ENCODE data around the gene ARMH4. TPM values are rescaled to one million over a fixed set of nuclear protein-coding genes. Genes with fewer than 3 reads are reported as not detected.

ARMH4 gene
- polyA plus RNA-seq, 1 donor (not counting 4 experiments of a cell fraction or from before 2014, with no cell fraction given): 0.56 TPM

- peak overlapping the region; percentile 85 to 98 (median 88) for H3K4me3 ChIP-seq (ENCODE audit: control insufficient read depth in 2 of 3, extremely low read depth in 1 of 3, insufficient read depth in 2 of 3, low read depth in 1 of 3, low read length in 3 of 3)
- H3K9me3 ChIP-seq (ENCODE audit: control insufficient read depth, low read depth, low read length): no peaks in the 10 kb centered on the region
- H3K27me3 ChIP-seq (ENCODE audit: control insufficient read depth, extremely low read depth, insufficient read depth, low read length): no peaks in the 10 kb centered on the region
- H3K9ac ChIP-seq (ENCODE audit: control insufficient read depth, extremely low read depth, insufficient read depth, low read length): peak overlapping the region; percentile 90
- H3K79me2 ChIP-seq (ENCODE audit: control insufficient read depth, insufficient read depth, low read length): peaks cover 23% of the 10 kb centered on the region
- H3K4me1 ChIP-seq (ENCODE audit: control insufficient read depth, extremely low read depth, insufficient read depth, low read length): peaks cover 12% of the 10 kb centered on the region
- FAIRE-seq (no peak), DNase-seq (ENCODE audit: low read depth, low spot score) (no peak)
- dilution Hi-C loops (cut with MboI; ENCODE audit: extremely low pct_ligation_motif_present, low sequenced_read_pairs): no loop called here
- H4K20me1 ChIP-seq (ENCODE audit: control insufficient read depth, extremely low read depth, insufficient read depth, low read length): no peaks in the 10 kb centered on the region
- H3K36me3 ChIP-seq (ENCODE audit: control insufficient read depth in 2 of 2, extremely low read depth in 1 of 2, insufficient read depth in 2 of 2, low read length in 2 of 2): no peaks in the 10 kb centered on the region
- H3K4me2 ChIP-seq (ENCODE audit: control insufficient read depth, extremely low read depth, insufficient read depth, low read depth, low read length): peak overlapping the region; percentile 97
- H3K27ac ChIP-seq (ENCODE audit: control insufficient read depth, insufficient read depth, low read length): peak overlapping the region; percentile 84
- H2AFZ ChIP-seq (ENCODE audit: control insufficient read depth, low read length): peak overlapping the region; percentile 97
- no peak for TF ChIP-seq CTCF (optimal IDR thresholded peaks at IDR 0.05 in 1 of 3, IDR thresholded peaks at IDR 0.05 in 1 of 3, conservative IDR thresholded peaks at IDR 0.05 in 1 of 3; ENCODE audit: extremely low read depth in 1 of 3, insufficient read depth in 2 of 3, low read length in 3 of 3)
- H3K9me1 ChIP-seq (ENCODE audit: control insufficient read depth, extremely low read depth, insufficient read depth, low read length): peaks cover 6% of the 10 kb centered on the region
Observed at GRCh38 chr14:58200480-58200841, 48.4 kb upstream of the ARMH4 start.

- dilution Hi-C loops (cut with MboI; ENCODE audit: extremely low pct_ligation_motif_present, low sequenced_read_pairs): no loop called here
- peak; percentile 61 for FAIRE-seq
- Histone ChIP-seq H3K79me2 (ENCODE audit: control insufficient read depth, insufficient read depth, low read length) (peaks cover 23% of the 10 kb centered on the region), H2AFZ (ENCODE audit: control insufficient read depth, low read length) (peak within 1 kb of the TSS; percentile 97), H3K27me3 (ENCODE audit: control insufficient read depth, extremely low read depth, insufficient read depth, low read length) (no peaks in the 10 kb centered on the region), H4K20me1 (ENCODE audit: control insufficient read depth, extremely low read depth, insufficient read depth, low read length) (no peaks in the 10 kb centered on the region), H3K4me2 (ENCODE audit: control insufficient read depth, extremely low read depth, insufficient read depth, low read depth, low read length) (peak within 1 kb of the TSS; percentile 97), H3K9ac (ENCODE audit: control insufficient read depth, extremely low read depth, insufficient read depth, low read length) (peak within 1 kb of the TSS; percentile 90), H3K27ac (ENCODE audit: control insufficient read depth, insufficient read depth, low read length) (peak within 1 kb of the TSS; percentile 84), H3K9me1 (ENCODE audit: control insufficient read depth, extremely low read depth, insufficient read depth, low read length) (peaks cover 6% of the 10 kb centered on the region), H3K4me1 (ENCODE audit: control insufficient read depth, extremely low read depth, insufficient read depth, low read length) (peaks cover 12% of the 10 kb centered on the region), H3K9me3 (ENCODE audit: control insufficient read depth, low read depth, low read length) (no peaks in the 10 kb centered on the region), H3K4me3 (ENCODE audit: control insufficient read depth in 2 of 3, extremely low read depth in 1 of 3, insufficient read depth in 2 of 3, low read depth in 1 of 3, low read length in 3 of 3) (peak within 1 kb of the TSS; percentile 85 to 98 (median 88)), H3K36me3 (ENCODE audit: control insufficient read depth in 2 of 2, extremely low read depth in 1 of 2, insufficient read depth in 2 of 2, low read length in 2 of 2) (no peaks in the 10 kb centered on the region)
- no peak for DNase-seq (ENCODE audit: low read depth, low spot score)
- TF ChIP-seq EZH2 (IDR thresholded peaks at IDR 0.05; ENCODE audit: low read length): no peak
- no peak for TF ChIP-seq CTCF (optimal IDR thresholded peaks at IDR 0.05 in 1 of 3, IDR thresholded peaks at IDR 0.05 in 1 of 3, conservative IDR thresholded peaks at IDR 0.05 in 1 of 3; ENCODE audit: extremely low read depth in 1 of 3, insufficient read depth in 2 of 3, low read length in 3 of 3)
Observed at GRCh38 chr14:58199726-58200479, 47.9 kb upstream of the ARMH4 start, which contains the start of gene ACTR10. ACTR10 (plus strand) TSS chr14:58200149; CDS start chr14:58200218, 69 bp downstream.

All from keratinocyte (primary cell).